B cell (primary cell): ENCODE data around the gene METTL26. TPM values are rescaled to one million over a fixed set of nuclear protein-coding genes. Genes with fewer than 3 reads are reported as not detected.

Experiments
- ATAC-seq: fragments of 200-7000 bp; cut with Tn5 transposase; one replicate; pipeline ENCODE4 v1.10.0; 2021; ENCODE audit warnings: low read depth, mild to moderate bottlenecking, moderate number of reproducible peaks, moderate library complexity
- CTCF ChIA-PET: fragments of 350-600 bp; sonication (Branson Sonifier 250); formaldehyde crosslinking; loops from one replicate; lab custom pipeline; 2021; ENCODE audit warnings: antibody characterized with exemption, inconsistent platforms; lab: Charles Lee
- POLR2A ChIA-PET: fragments of 350-600 bp; sonication (Branson Sonifier 250); formaldehyde crosslinking; loops from one replicate; lab custom pipeline; 2021; ENCODE audit warnings: antibody characterized with exemption; lab: Charles Lee
- DNase-seq: peaks from one replicate; pipeline ENCODE4 v3.0.0; 2013
- H2AFZ ChIP-seq: 2 replicates; pipeline ENCODE4 v1.6.1; 2012; ENCODE audit warnings: mild to moderate bottlenecking, low read depth, low read length; ENCODE audit not compliant: insufficient read depth, poor library complexity, severe bottlenecking
- H3K27ac ChIP-seq, 2 donors: 1 replicate in 1 of 2; 2 replicates in 1 of 2; pipeline ENCODE4 v1.5.1; 2012 to 2013; ENCODE audit warnings: low read length in 2 of 2, mild to moderate bottlenecking in 2 of 2, moderate library complexity in 1 of 2
- H3K27me3 ChIP-seq, 4 experiments: fragments of 200-600 bp in 1 of 4; sonication (generic) in 1 of 4; replicated peaks in 1 of 4; 1 replicate in 2 of 4; 2 replicates in 2 of 4; pipeline versions ENCODE4 v1.6.1 to v1.7.0; 2013 to 2016; ENCODE audit warnings: low read length in 3 of 4, mild to moderate bottlenecking in 2 of 4, mixed read lengths in 1 of 4, moderate library complexity in 1 of 4; ENCODE audit not compliant: insufficient read depth in 4 of 4, control insufficient read depth in 3 of 4; ENCODE audit errors: control extremely low read depth in 1 of 4
- H3K36me3 ChIP-seq, 2 experiments: replicated peaks in 1 of 2; 1 replicate in 1 of 2; 2 replicates in 1 of 2; pipeline versions ENCODE4 v1.6.1 to v1.7.1; 2013; ENCODE audit warnings: low read length in 1 of 2; ENCODE audit not compliant: insufficient read depth in 2 of 2, control insufficient read depth in 1 of 2; ENCODE audit errors: control extremely low read depth in 1 of 2, extremely low read depth in 1 of 2
- H3K4me1 ChIP-seq, 2 donors: fragments of 200-600 bp in 1 of 2; sonication (generic) in 1 of 2; 1 replicate in 1 of 2; 2 replicates in 1 of 2; pipeline versions ENCODE4 v1.5.1 to v1.6.1; 2013 to 2017; ENCODE audit warnings: low read length in 2 of 2; ENCODE audit not compliant: control insufficient read depth in 2 of 2, insufficient read depth in 2 of 2
- H3K4me2 ChIP-seq: replicated peaks from 2 replicates; pipeline ENCODE3; 2012; ENCODE audit warnings: mild to moderate bottlenecking, low read depth, low read length; ENCODE audit not compliant: poor library complexity, severe bottlenecking
- H3K4me3 ChIP-seq, 5 experiments: fragments of 200-600 bp in 1 of 5; sonication (generic) in 1 of 5; 1 replicate in 3 of 5; 2 replicates in 2 of 5; pipeline versions ENCODE4 v1.5.1 to v1.7.0; 2011 to 2016; ENCODE audit warnings: low read length in 4 of 5, mild to moderate bottlenecking in 4 of 5, low read depth in 2 of 5, control low read depth in 1 of 5, moderate library complexity in 1 of 5; ENCODE audit not compliant: insufficient read depth in 1 of 5; ENCODE audit errors: control extremely low read depth in 1 of 5, extremely low read depth in 1 of 5
- H3K79me2 ChIP-seq: fragments of 200-600 bp; sonication (generic); one replicate; pipeline ENCODE4 v1.6.0; 2016; ENCODE audit warnings: low read length; ENCODE audit not compliant: control insufficient read depth, insufficient read depth
- H3K9ac ChIP-seq: fragments of 200-600 bp; sonication (generic); 2 replicates; pipeline ENCODE4 v1.6.1; 2017; ENCODE audit warnings: mild to moderate bottlenecking, low read length, moderate library complexity
- H3K9me3 ChIP-seq, 3 donors: one replicate each; pipeline versions ENCODE4 v1.6.1 to v1.7.1; 2013; ENCODE audit warnings: low read length in 2 of 3; ENCODE audit not compliant: control insufficient read depth in 2 of 3, insufficient read depth in 1 of 3; ENCODE audit errors: control extremely low read depth in 1 of 3
- H4K20me1 ChIP-seq: 2 replicates; pipeline ENCODE4 v1.6.0; 2012; ENCODE audit warnings: mild to moderate bottlenecking, low read length; ENCODE audit not compliant: insufficient read depth, control insufficient read depth, poor library complexity, severe bottlenecking
- H3K27ac Mint-ChIP-seq: one replicate; pipeline ENCODE4 v1.8.0; 2021; ENCODE audit warnings: mixed read lengths
- H3K27me3 Mint-ChIP-seq: one replicate; pipeline ENCODE4 v1.8.0; 2021; ENCODE audit warnings: mixed read lengths
- H3K4me1 Mint-ChIP-seq: one replicate; pipeline ENCODE4 v1.8.0; 2021; ENCODE audit warnings: mixed read lengths
- H3K4me3 Mint-ChIP-seq: one replicate; pipeline ENCODE4 v1.8.0; 2021; ENCODE audit warnings: mixed read lengths
- H3K9me3 Mint-ChIP-seq: one replicate; pipeline ENCODE4 v1.8.0; 2022; ENCODE audit warnings: mixed read lengths; ENCODE audit not compliant: insufficient read depth
- CTCF ChIP-seq: fragments of 200-600 bp; IDR thresholded peaks from one replicate; pipeline ENCODE4 v1.8.0; 2022; ENCODE audit warnings: antibody characterized with exemption, mild to moderate bottlenecking
- EZH2 ChIP-seq: IDR thresholded peaks from 2 replicates; pipeline ENCODE4 v1.6.1; 2012; ENCODE audit warnings: borderline replicate concordance, low read depth, mild to moderate bottlenecking, moderate library complexity, low read length; ENCODE audit not compliant: insufficient read depth, poor library complexity, severe bottlenecking
- WGBS: methylation state at CpG from one replicate; pipeline ENCODE4 v1.1.5; 2013; ENCODE audit warnings: missing lambda C conversion rate; ENCODE audit not compliant: insufficient coverage; 5-methylcytosine and 5-hydroxymethylcytosine counted together
- intact Hi-C: fragments of 100-400 bp; cut with micrococcal nuclease; formaldehyde crosslinking; loops from one replicate; pipeline ENCODE4 v1.10.0; 2022
- polyA plus RNA-seq: library from polyadenylated mRNA; depleted of rRNA; stranded (reverse); fragments of >200 nt; gene quantifications from 2 replicates; pipeline ENCODE4 v1.2.3, GENCODE V29; 2012
- total RNA-seq, 2 donors: library from RNA; stranded (reverse); fragments of 120-200 nt in 1 of 2; gene quantifications; 1 replicate in 1 of 2; 2 replicates in 1 of 2; pipeline versions ENCODE4 v1.2.3 to v1.2.4, GENCODE V29; 2013 to 2022

METTL26 gene
- total and polyA plus RNA-seq, 2 donors (not counting 1 experiment from before 2014, with no cell fraction given), result 56.6 to 140 TPM

GRCh38 chr16:660459-661183 is 24.5 kb upstream of the METTL26 start:
- Mint-ChIP-seq H3K4me3 (peak overlapping the region; percentile 52), H3K4me1 (peaks cover 10% of the 10 kb centered on the region), H3K27me3 (no peaks in the 10 kb centered on the region), H3K9me3 (no peaks in the 10 kb centered on the region), H3K27ac (peak overlapping the region; percentile 56)
- Histone ChIP-seq H3K4me3 (peak overlapping the region in 4 of 5 experiments; percentile 9 to 35 (median 24)), H3K4me2 (peak overlapping the region; percentile 78), H3K4me1 (peaks cover 10 to 17% of the 10 kb centered on the region in 2 donors), H3K9ac (peak overlapping the region; percentile 32), H2AFZ (peak overlapping the region; percentile 78), H3K9me3 (no peaks in the 10 kb centered on the region), H3K79me2 (no peaks in the 10 kb centered on the region), H4K20me1 (no peaks in the 10 kb centered on the region), H3K27me3 (no peaks in the 10 kb centered on the region), H3K27ac (peak overlapping the region in 1 of 2 donors; percentile 43), H3K36me3 (no peaks in the 10 kb centered on the region)
- intact Hi-C loops, result loop anchor here (1.0 to 2.0 kb wide), 4 partner anchors 11 to 81 kb away; partner anchors contain the start of genes JMJD8 and WDR90
- 27% methylated on average over 29 of the region's 43 CpGs for WGBS
- DNase-seq (peak; percentile 81), ATAC-seq (peak; percentile 90)
- TF ChIP-seq CTCF (peak; percentile 57), EZH2 (no peak)
- CTCF ChIA-PET, result interaction anchor here (0.7 to 1.4 kb wide), 2 partner anchors 24 to 81 kb away, joined by 4 to 6 read pairs (median 5); partner anchors contain the start of gene METTL26
- POLR2A ChIA-PET, result interaction anchor here (1.0 to 1.7 kb wide), 2 partner anchors 11 to 276 kb away, joined by 5 to 6 read pairs; partner anchors contain the start of gene WDR90

GRCh38 chr16:660132-660458 is 24.0 kb upstream of the METTL26 start:
- CTCF ChIA-PET, result interaction anchor here (0.7 to 1.4 kb wide), 2 partner anchors 24 to 81 kb away, joined by 4 to 6 read pairs; partner anchors contain the start of gene METTL26
- peak overlapping the region; percentile 56 for H3K27ac Mint-ChIP-seq

More at GRCh38 chr16:660132-660458, 24.0 kb upstream of the METTL26 start:
- Mint-ChIP-seq H3K4me3 (peak overlapping the region; percentile 50), H3K27me3 (no peaks in the 10 kb centered on the region), H3K9me3 (no peaks in the 10 kb centered on the region), H3K4me1 (peaks cover 10% of the 10 kb centered on the region)
- Histone ChIP-seq H3K4me1 (peaks cover 10 to 17% of the 10 kb centered on the region in 2 donors), H2AFZ (peak overlapping the region; percentile 78), H3K9ac (no peak overlapping the region), H3K4me2 (peak overlapping the region; percentile 72), H3K4me3 (no peak overlapping the region), H4K20me1 (no peaks in the 10 kb centered on the region), H3K79me2 (no peaks in the 10 kb centered on the region), H3K9me3 (no peaks in the 10 kb centered on the region), H3K27me3 (no peaks in the 10 kb centered on the region), H3K36me3 (no peaks in the 10 kb centered on the region), H3K27ac (peak overlapping the region in 1 of 2 donors; percentile 43)
- ATAC-seq, result no peak
- WGBS, result 64% methylated on average over 6 of the region's 6 CpGs
- TF ChIP-seq CTCF (no peak), EZH2 (no peak)
- no peak for DNase-seq
- intact Hi-C loops, result loop anchor here (1.0 to 2.0 kb wide), 4 partner anchors 11 to 81 kb away; partner anchors contain the start of genes JMJD8 and WDR90
- POLR2A ChIA-PET, result interaction anchor here (1.0 to 1.7 kb wide), 2 partner anchors 11 to 276 kb away, joined by 5 to 6 read pairs; partner anchors contain the start of gene WDR90
